Measurements from ENCODE around the gene LAMB3.

The LAMB3 gene

GRCh38 chr1:209617047-209617673, 35.1 kb downstream of the LAMB3 start:
- DNase-seq, result no peak

- no peak for DNase-seq
These were observed 35.7 kb downstream of the LAMB3 start for GRCh38 chr1:209616366-209617046.

- DNase-seq, result no peak
These were observed 37.3 kb downstream of the LAMB3 start for GRCh38 chr1:209614906-209615305.

GRCh38 chr1:209614151-209614420, 38.1 kb downstream of the LAMB3 start:
- no peak for DNase-seq

GRCh38 chr1:209613400-209614150, 38.6 kb downstream of the LAMB3 start:
- DNase-seq, result no peak

GRCh38 chr1:209612646-209613399, 39.4 kb downstream of the LAMB3 start:
- no peak for DNase-seq

GRCh38 chr1:209611771-209612570, 40.3 kb downstream of the LAMB3 start:
- no peak for DNase-seq

- no peak for DNase-seq
These were observed 41.7 kb downstream of the LAMB3 start for GRCh38 chr1:209610631-209610905.

- DNase-seq, result no peak
These were observed 42.2 kb downstream of the LAMB3 start for GRCh38 chr1:209609791-209610630.

- DNase-seq, result no peak
These were observed 43.0 kb downstream of the LAMB3 start for GRCh38 chr1:209609041-209609790.

GRCh38 chr1:209607795-209608178, 44.4 kb downstream of the LAMB3 start:
- no peak for DNase-seq

- DNase-seq, result no peak
These were observed 45.0 kb downstream of the LAMB3 start for GRCh38 chr1:209607102-209607794.

- no peak for DNase-seq
These were observed 48.3 kb downstream of the LAMB3 start for GRCh38 chr1:209603877-209604276.

- no peak for DNase-seq
These were observed 50.2 kb downstream of the LAMB3 start for GRCh38 chr1:209601809-209602657.

GRCh38 chr1:209600541-209600940, 51.7 kb downstream of the LAMB3 start:
- DNase-seq, result no peak

- DNase-seq, result no peak
These were observed 54.0 kb downstream of the LAMB3 start for GRCh38 chr1:209598227-209598626.

- no peak for DNase-seq
These were observed 54.7 kb downstream of the LAMB3 start for GRCh38 chr1:209597499-209597898.

GRCh38 chr1:209595599-209596285, 56.5 kb downstream of the LAMB3 start:
- no peak for DNase-seq

GRCh38 chr1:209595028-209595427, 57.2 kb downstream of the LAMB3 start:
- no peak for DNase-seq

Measured in DMS79 (cell line).